Muscle layer of colon (tissue), 2 donors: Measurements from ENCODE around the gene SLC6A7.

Experiments used
- H3K27ac ChIP-seq: one replicate; pipeline ENCODE4 v1.7.0; 2013; ENCODE audit warnings: low read depth, mild to moderate bottlenecking, low read length, moderate library complexity
- H3K27me3 ChIP-seq, 2 donors: one replicate each; pipeline ENCODE4 v1.7.0; 2013; ENCODE audit warnings: low read length in 2 of 2, mild to moderate bottlenecking in 2 of 2; ENCODE audit not compliant: insufficient read depth in 2 of 2, control insufficient read depth in 1 of 2
- H3K36me3 ChIP-seq: one replicate; pipeline ENCODE4 v1.7.0; 2013; ENCODE audit warnings: mild to moderate bottlenecking, low read length; ENCODE audit not compliant: insufficient read depth
- H3K4me1 ChIP-seq: one replicate; pipeline ENCODE4 v1.7.0; 2013; ENCODE audit warnings: mild to moderate bottlenecking, low read length; ENCODE audit not compliant: insufficient read depth
- H3K4me3 ChIP-seq, 2 donors: one replicate each; pipeline ENCODE4 v1.7.0; 2013; ENCODE audit warnings: low read length in 2 of 2, low read depth in 1 of 2, mild to moderate bottlenecking in 1 of 2, moderate library complexity in 1 of 2
- H3K9ac ChIP-seq: one replicate; pipeline ENCODE4 v1.7.0; 2013; ENCODE audit warnings: low read length
- H3K9me3 ChIP-seq: one replicate; pipeline ENCODE4 v1.7.0; 2013; ENCODE audit warnings: mild to moderate bottlenecking, low read length
- donor health status: abdominal sarcoma.
- donor health status: Adenocarcinoma of cecum.

SLC6A7 gene

GRCh38 chr5:150214289-150214688, 24.4 kb downstream of the SLC6A7 start:
- Histone ChIP-seq H3K9ac (no peak overlapping the region), H3K27me3 (peaks cover 0 to 4% of the 10 kb centered on the region in 2 donors), H3K36me3 (no peaks in the 10 kb centered on the region), H3K4me3 (no peak overlapping the region), H3K4me1 (no peaks in the 10 kb centered on the region), H3K27ac (no peak overlapping the region), H3K9me3 (no peaks in the 10 kb centered on the region)

GRCh38 chr5:150215979-150216944, 26.4 kb downstream of the SLC6A7 start:
- Histone ChIP-seq H3K27me3 (peaks cover 0 to 4% of the 10 kb centered on the region in 2 donors), H3K9ac (no peak overlapping the region), H3K4me1 (no peaks in the 10 kb centered on the region), H3K9me3 (no peaks in the 10 kb centered on the region), H3K4me3 (no peak overlapping the region), H3K36me3 (no peaks in the 10 kb centered on the region), H3K27ac (no peak overlapping the region)

GRCh38 chr5:150217038-150217437, 27.2 kb downstream of the SLC6A7 start:
- H3K4me1 ChIP-seq, result no peaks in the 10 kb centered on the region
- no peak overlapping the region for H3K9ac ChIP-seq
- no peaks in the 10 kb centered on the region for H3K9me3 ChIP-seq
- no peak overlapping the region for H3K27ac ChIP-seq
- no peaks in the 10 kb centered on the region for H3K36me3 ChIP-seq
- no peak overlapping the region for H3K4me3 ChIP-seq
- peaks cover 0 to 4% of the 10 kb centered on the region in 2 donors for H3K27me3 ChIP-seq

DNA sequence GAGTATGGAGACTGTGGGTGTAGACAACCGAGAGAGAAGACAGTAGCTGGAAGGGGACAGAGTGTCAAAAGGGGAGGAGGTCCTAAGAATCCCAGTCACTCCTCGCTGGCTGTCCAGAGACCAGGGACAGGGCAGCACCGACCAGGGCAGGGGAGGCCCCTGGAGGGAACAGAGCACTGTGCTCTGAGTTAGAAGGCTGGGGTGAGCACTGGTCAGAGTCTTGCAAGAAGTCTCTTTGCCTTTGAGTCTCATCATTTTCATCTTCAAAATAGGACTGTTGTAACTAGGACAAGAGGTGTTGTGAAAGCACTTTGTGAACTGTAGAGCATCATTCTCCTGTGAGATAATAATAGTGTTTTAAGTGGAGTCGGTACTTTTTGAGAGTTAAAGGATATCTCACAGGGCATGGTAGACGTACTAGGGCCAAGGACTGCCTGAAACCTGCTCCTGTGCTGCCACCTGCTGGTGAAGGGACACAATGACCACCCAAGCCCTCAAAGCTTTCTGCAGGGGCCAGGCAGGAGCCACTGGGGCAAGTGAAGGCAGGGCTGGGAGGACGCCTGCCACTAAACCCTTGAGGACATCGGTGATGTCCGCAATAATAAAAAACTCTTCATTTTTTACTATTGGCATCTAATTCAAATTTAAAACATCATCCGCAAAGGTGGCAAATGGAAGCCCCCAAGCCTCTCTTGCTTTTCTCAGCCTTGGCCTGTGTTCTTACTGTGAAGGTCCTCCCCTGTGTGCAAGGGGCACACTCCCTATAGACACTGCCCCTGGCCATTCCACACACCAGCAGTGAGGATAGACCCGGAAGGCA, 28.2 kb downstream of the SLC6A7 start:
- H3K27me3 ChIP-seq, result peaks cover 0 to 4% of the 10 kb centered on the region in 2 donors
- H3K4me1 ChIP-seq, result no peaks in the 10 kb centered on the region
- no peak overlapping the region for H3K27ac ChIP-seq
- no peak overlapping the region for H3K4me3 ChIP-seq
- H3K9ac ChIP-seq, result no peak overlapping the region
- no peaks in the 10 kb centered on the region for H3K36me3 ChIP-seq
- no peaks in the 10 kb centered on the region for H3K9me3 ChIP-seq

- Histone ChIP-seq H3K4me3 (no peak overlapping the region), H3K4me1 (no peaks in the 10 kb centered on the region), H3K9me3 (no peaks in the 10 kb centered on the region), H3K27me3 (peaks cover 0 to 4% of the 10 kb centered on the region in 2 donors), H3K36me3 (no peaks in the 10 kb centered on the region), H3K9ac (no peak overlapping the region), H3K27ac (no peak overlapping the region)
These were observed 28.8 kb downstream of the SLC6A7 start for GRCh38 chr5:150218693-150219035.

DNA sequence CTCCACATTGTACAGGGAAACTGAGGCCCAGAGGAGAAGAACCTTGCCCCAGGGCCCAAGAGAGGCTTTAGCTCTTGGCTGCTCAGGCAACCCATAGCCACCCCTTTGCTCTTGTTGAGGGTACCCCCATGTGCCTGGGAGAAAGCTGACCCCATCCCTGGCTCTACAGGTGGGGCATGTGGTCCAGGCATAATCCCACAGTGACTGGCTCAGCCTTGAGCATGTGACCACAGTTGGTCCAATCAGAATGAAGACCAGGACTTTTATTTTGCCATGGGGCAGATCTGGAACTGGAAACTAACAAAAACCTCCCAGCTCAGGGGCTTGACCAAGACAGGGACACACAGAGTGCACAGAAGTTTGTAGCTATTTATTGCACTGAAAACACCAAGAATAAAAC, 29.3 kb downstream of the SLC6A7 start:
- H3K9ac ChIP-seq, result no peak overlapping the region
- H3K4me1 ChIP-seq, result no peaks in the 10 kb centered on the region
- H3K9me3 ChIP-seq, result no peaks in the 10 kb centered on the region
- no peaks in the 10 kb centered on the region for H3K36me3 ChIP-seq
- peaks cover 0 to 4% of the 10 kb centered on the region in 2 donors for H3K27me3 ChIP-seq
- H3K27ac ChIP-seq, result no peak overlapping the region
- no peak overlapping the region for H3K4me3 ChIP-seq

- Histone ChIP-seq H3K27me3 (peaks cover 0 to 4% of the 10 kb centered on the region in 2 donors), H3K9me3 (no peaks in the 10 kb centered on the region), H3K4me1 (no peaks in the 10 kb centered on the region), H3K9ac (no peak overlapping the region), H3K36me3 (no peaks in the 10 kb centered on the region), H3K27ac (no peak overlapping the region), H3K4me3 (no peak overlapping the region)
These were observed 30.0 kb downstream of the SLC6A7 start for GRCh38 chr5:150219861-150220260.

DNA sequence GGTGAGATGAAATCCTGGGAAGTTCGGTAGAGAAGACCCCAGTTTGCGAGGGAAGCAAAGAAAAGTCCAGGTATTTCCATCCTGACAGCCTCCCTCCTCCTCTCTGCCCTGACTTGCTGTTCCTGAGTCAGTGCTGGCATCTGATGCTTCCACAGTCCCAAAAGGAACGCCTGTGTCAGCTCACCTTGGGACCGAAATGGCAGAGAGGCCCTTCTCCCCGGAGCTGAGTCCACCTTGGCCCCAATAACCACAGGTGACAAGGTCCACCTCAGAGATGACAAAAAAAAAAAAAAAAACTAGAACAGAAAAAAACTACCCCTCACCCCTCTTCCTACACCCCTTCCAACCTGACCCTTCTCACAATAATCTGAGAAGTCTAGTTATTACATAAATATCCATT, 31.6 kb downstream of the SLC6A7 start:
- Histone ChIP-seq H3K9ac (no peak overlapping the region), H3K4me1 (no peaks in the 10 kb centered on the region), H3K27me3 (peaks cover 0 to 4% of the 10 kb centered on the region in 2 donors), H3K27ac (no peak overlapping the region), H3K36me3 (no peaks in the 10 kb centered on the region), H3K9me3 (no peaks in the 10 kb centered on the region), H3K4me3 (no peak overlapping the region)

DNA sequence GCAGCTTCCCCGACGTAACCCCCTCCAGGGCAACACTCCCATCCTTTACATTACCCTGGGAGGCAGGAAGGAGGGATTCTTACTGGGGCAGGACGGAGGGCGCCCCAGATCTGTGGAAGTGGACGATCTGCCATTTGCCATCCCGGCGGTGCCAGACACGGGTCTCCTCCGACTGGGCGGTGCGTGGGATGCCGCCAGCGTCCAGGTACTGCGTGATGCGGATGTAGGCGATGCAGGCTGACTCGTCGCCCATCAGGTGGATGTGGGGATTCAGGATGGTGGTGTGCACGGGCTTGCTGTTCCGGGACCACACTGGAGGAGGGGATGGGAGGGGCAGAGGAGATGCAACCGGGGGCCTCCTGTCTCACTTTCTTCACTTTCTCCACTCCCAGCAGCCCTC, 33.0 kb downstream of the SLC6A7 start:
- Histone ChIP-seq H3K4me3 (no peak overlapping the region), H3K4me1 (no peaks in the 10 kb centered on the region), H3K9ac (no peak overlapping the region), H3K27me3 (peaks cover 0 to 4% of the 10 kb centered on the region in 2 donors), H3K9me3 (no peaks in the 10 kb centered on the region), H3K36me3 (no peaks in the 10 kb centered on the region), H3K27ac (no peak overlapping the region)

- H3K36me3 ChIP-seq, result no peaks in the 10 kb centered on the region
- no peaks in the 10 kb centered on the region for H3K9me3 ChIP-seq
- H3K4me3 ChIP-seq, result no peak overlapping the region
- no peak overlapping the region for H3K9ac ChIP-seq
- H3K27me3 ChIP-seq, result peaks cover 0 to 2% of the 10 kb centered on the region in 2 donors
- no peaks in the 10 kb centered on the region for H3K4me1 ChIP-seq
- H3K27ac ChIP-seq, result no peak overlapping the region
These were observed 33.6 kb downstream of the SLC6A7 start for GRCh38 chr5:150223474-150223873.

- Histone ChIP-seq H3K9me3 (no peaks in the 10 kb centered on the region), H3K4me3 (no peak overlapping the region), H3K36me3 (no peaks in the 10 kb centered on the region), H3K9ac (no peak overlapping the region), H3K27ac (no peak overlapping the region), H3K27me3 (no peaks in the 10 kb centered on the region), H3K4me1 (no peaks in the 10 kb centered on the region)
These were observed 34.7 kb downstream of the SLC6A7 start for GRCh38 chr5:150224483-150225027.
